ENCODE results near the gene ADGRG6.
"Not testable (repeated sequence)": the region's sequence is repeated elsewhere in the genome, so short reads cannot be mapped to it uniquely, and the experiment has no call there.

GRCh38 chr6:142454196-142454595 is 152.4 kb downstream of the ADGRG6 start:
- TF ChIP-seq EZH2phosphoT487 (IDR thresholded peaks at IDR 0.05; ENCODE audit: insufficient read depth, low read depth); EZH2 (IDR thresholded peaks at IDR 0.05; ENCODE audit: insufficient read depth, poor library complexity, severe bottlenecking): not testable (repeated sequence)
